ENCODE data around the gene SQSTM1.

Gene SQSTM1

GRCh38 chr5:179777456-179777855 lies 43.2 kb upstream of the SQSTM1 start:
- in situ Hi-C loops (cut with MboI; ENCODE audit: low pct_unique_long_range_greater_than_20kb, low sequenced_read_pairs, unreplicated experiment): no loop called here
- no peak for DNase-seq (ENCODE audit: low spot score)

GRCh38 chr5:179777909-179778308 lies 42.8 kb upstream of the SQSTM1 start:
- no peak for DNase-seq (ENCODE audit: low spot score)
- in situ Hi-C loops (cut with MboI; ENCODE audit: low pct_unique_long_range_greater_than_20kb, low sequenced_read_pairs, unreplicated experiment): no loop called here
- no peak for TF ChIP-seq CTCF (IDR thresholded peaks at IDR 0.05; ENCODE audit: extremely low read depth, insufficient read depth, missing control alignments)

More at GRCh38 chr5:179777456-179777855, 43.2 kb upstream of the SQSTM1 start:
- no peak for TF ChIP-seq CTCF (IDR thresholded peaks at IDR 0.05; ENCODE audit: extremely low read depth, insufficient read depth, missing control alignments)

GRCh38 chr5:179778591-179778990 lies 42.1 kb upstream of the SQSTM1 start:
- no peak for DNase-seq (ENCODE audit: low spot score)
- in situ Hi-C loops (cut with MboI; ENCODE audit: low pct_unique_long_range_greater_than_20kb, low sequenced_read_pairs, unreplicated experiment): no loop called here
- TF ChIP-seq CTCF (IDR thresholded peaks at IDR 0.05; ENCODE audit: extremely low read depth, insufficient read depth, missing control alignments): no peak

- DNase-seq (ENCODE audit: low spot score): no peak
- in situ Hi-C loops (cut with MboI; ENCODE audit: low pct_unique_long_range_greater_than_20kb, low sequenced_read_pairs, unreplicated experiment): no loop called here
- no peak for TF ChIP-seq CTCF (IDR thresholded peaks at IDR 0.05; ENCODE audit: extremely low read depth, insufficient read depth, missing control alignments)
These were observed 40.9 kb upstream of the SQSTM1 start for GRCh38 chr5:179779826-179780225.

- DNase-seq (ENCODE audit: low spot score): no peak
- TF ChIP-seq CTCF (IDR thresholded peaks at IDR 0.05; ENCODE audit: extremely low read depth, insufficient read depth, missing control alignments): no peak
- in situ Hi-C loops (cut with MboI; ENCODE audit: low pct_unique_long_range_greater_than_20kb, low sequenced_read_pairs, unreplicated experiment): no loop called here
These were observed 40.3 kb upstream of the SQSTM1 start for GRCh38 chr5:179780362-179780761.

- TF ChIP-seq CTCF (IDR thresholded peaks at IDR 0.05; ENCODE audit: extremely low read depth, insufficient read depth, missing control alignments): no peak
- DNase-seq (ENCODE audit: low spot score): no peak
- in situ Hi-C loops (cut with MboI; ENCODE audit: low pct_unique_long_range_greater_than_20kb, low sequenced_read_pairs, unreplicated experiment): no loop called here
These were observed 38.9 kb upstream of the SQSTM1 start for GRCh38 chr5:179781846-179782245.

GRCh38 chr5:179783128-179783527 lies 37.6 kb upstream of the SQSTM1 start:
- in situ Hi-C loops (cut with MboI; ENCODE audit: low pct_unique_long_range_greater_than_20kb, low sequenced_read_pairs, unreplicated experiment): no loop called here
- DNase-seq (ENCODE audit: low spot score): no peak
- TF ChIP-seq CTCF (IDR thresholded peaks at IDR 0.05; ENCODE audit: extremely low read depth, insufficient read depth, missing control alignments): no peak

Measured in GM13977 (cell line).